Endodermal cell (in vitro differentiated cells): ENCODE measurements around the gene ANKRD33B. TPM values are rescaled to one million over a fixed set of nuclear protein-coding genes. Genes with fewer than 3 reads are reported as not detected.

Experiments used
- DNase-seq: peaks from one replicate; pipeline ENCODE4 v3.0.0-alpha.2; 2017
- H3K27ac ChIP-seq: 2 replicates; pipeline ENCODE4 v1.5.1; 2013; ENCODE audit warnings: mild to moderate bottlenecking, low read depth, low read length, moderate library complexity
- H3K27me3 ChIP-seq: 2 replicates; pipeline ENCODE4 v1.6.1; 2013; ENCODE audit warnings: mild to moderate bottlenecking, low read length, moderate library complexity; ENCODE audit not compliant: insufficient read depth, control insufficient read depth, poor library complexity, severe bottlenecking
- H3K36me3 ChIP-seq: 2 replicates; pipeline ENCODE4 v1.7.0; 2013; ENCODE audit warnings: mild to moderate bottlenecking, low read length, moderate library complexity; ENCODE audit not compliant: control insufficient read depth, insufficient read depth
- H3K4me1 ChIP-seq: one replicate; pipeline ENCODE4 v1.7.0; 2013; ENCODE audit warnings: low read length; ENCODE audit not compliant: control insufficient read depth, insufficient read depth
- H3K4me3 ChIP-seq: 2 replicates; pipeline ENCODE4 v1.5.1; 2013; ENCODE audit warnings: mild to moderate bottlenecking, low read length, moderate library complexity
- H3K9ac ChIP-seq: 2 replicates; pipeline ENCODE4 v1.6.1; 2013; ENCODE audit warnings: mild to moderate bottlenecking, low read length, moderate library complexity; ENCODE audit not compliant: poor library complexity, severe bottlenecking; ENCODE audit errors: extremely low read depth
- H3K9me3 ChIP-seq: 2 replicates; pipeline ENCODE4 v1.6.1; 2013; ENCODE audit warnings: mild to moderate bottlenecking, low read length, moderate library complexity; ENCODE audit not compliant: control insufficient read depth
- H3K27ac Mint-ChIP-seq: 2 replicates; pipeline ENCODE4 v1.8.0; 2020; ENCODE audit warnings: mixed read lengths
- H3K27me3 Mint-ChIP-seq: 2 replicates; pipeline ENCODE4 v1.8.0; 2021; ENCODE audit warnings: mild to moderate bottlenecking, mixed read lengths; ENCODE audit not compliant: insufficient read depth
- H3K36me3 Mint-ChIP-seq: 2 replicates; pipeline ENCODE4 v1.8.0; 2020; ENCODE audit warnings: low read depth, mixed read lengths
- H3K4me1 Mint-ChIP-seq: 2 replicates; pipeline ENCODE4 v1.8.0; 2020; ENCODE audit warnings: mixed read lengths
- H3K4me3 Mint-ChIP-seq: 2 replicates; pipeline ENCODE4 v1.8.0; 2020; ENCODE audit warnings: mild to moderate bottlenecking, moderate library complexity, mixed read lengths
- H3K9me3 Mint-ChIP-seq: 2 replicates; pipeline ENCODE4 v1.8.0; 2020; ENCODE audit warnings: mild to moderate bottlenecking, mixed read lengths
- WGBS, 2 experiments: methylation state at CpG; one replicate each; pipeline versions ENCODE4 v1.1.5 to v1.1.7; 2013; ENCODE audit warnings: missing lambda C conversion rate in 2 of 2, mixed read lengths in 1 of 2; ENCODE audit not compliant: insufficient coverage in 1 of 2, insufficient read length in 1 of 2; 5-methylcytosine and 5-hydroxymethylcytosine counted together
- total RNA-seq, 2 donors: library from RNA; stranded (reverse); fragmentation: NEBNext Ultra II Directional in 1 of 2; extraction: Animal tissue kit (Norgen Biotek cat#: 25700) in 1 of 2; gene quantifications; 2 replicates in 1 of 2; 3 replicates in 1 of 2; pipeline ENCODE4 v1.2.1, GENCODE V29; 2021
- TF ChIP-seq, protein P1 (sequence below): fragments of 200-600 bp; sonication (generic); conservative IDR thresholded peaks from 2 replicates; pipeline ENCODE4 v1.5.0; 2021; ENCODE audit warnings: antibody characterized with exemption, mild to moderate bottlenecking

The ANKRD33B gene
- total RNA-seq, 2 donors from 2014 or later, result 21.9 to 37.2 TPM

DNA sequence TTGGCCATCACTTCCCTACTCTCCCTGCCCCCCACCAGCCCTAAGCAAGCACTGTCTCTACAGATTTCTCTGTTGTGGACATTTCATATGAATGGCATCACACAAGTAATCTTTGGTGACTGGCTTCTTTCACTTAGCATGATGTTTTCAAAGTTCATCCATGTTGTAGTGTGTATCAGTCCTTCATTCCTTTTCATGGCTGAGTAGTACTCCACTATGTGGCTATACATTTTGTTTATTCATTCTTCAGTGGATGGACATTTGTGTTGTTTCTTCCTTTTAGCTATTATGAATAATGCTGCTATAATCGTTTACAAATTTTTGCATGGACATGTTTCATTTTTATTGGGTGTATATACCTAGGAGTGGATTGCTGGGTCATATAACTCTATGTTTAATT, 113.1 kb downstream of the ANKRD33B start:
- Histone ChIP-seq H3K27me3 (no peaks in the 10 kb centered on the region), H3K27ac (no peak overlapping the region), H3K9ac (no peak overlapping the region), H3K36me3 (peaks cover 50% of the 10 kb centered on the region), H3K4me3 (no peak overlapping the region), H3K4me1 (no peaks in the 10 kb centered on the region), H3K9me3 (peaks cover 7% of the 10 kb centered on the region)
- peaks cover 32% of the 10 kb centered on the region for H3K36me3 Mint-ChIP-seq
- 87% methylated on average over 1 of the region's 1 CpG; no CpG with 5 or more reads in 1 of the 2 experiments for WGBS, 2 experiments
- no peak overlapping the region for H3K27ac Mint-ChIP-seq
- DNase-seq, result no peak
- no peaks in the 10 kb centered on the region for H3K4me1 Mint-ChIP-seq
- no peak overlapping the region for H3K4me3 Mint-ChIP-seq
- TF ChIP-seq, protein P1, sequence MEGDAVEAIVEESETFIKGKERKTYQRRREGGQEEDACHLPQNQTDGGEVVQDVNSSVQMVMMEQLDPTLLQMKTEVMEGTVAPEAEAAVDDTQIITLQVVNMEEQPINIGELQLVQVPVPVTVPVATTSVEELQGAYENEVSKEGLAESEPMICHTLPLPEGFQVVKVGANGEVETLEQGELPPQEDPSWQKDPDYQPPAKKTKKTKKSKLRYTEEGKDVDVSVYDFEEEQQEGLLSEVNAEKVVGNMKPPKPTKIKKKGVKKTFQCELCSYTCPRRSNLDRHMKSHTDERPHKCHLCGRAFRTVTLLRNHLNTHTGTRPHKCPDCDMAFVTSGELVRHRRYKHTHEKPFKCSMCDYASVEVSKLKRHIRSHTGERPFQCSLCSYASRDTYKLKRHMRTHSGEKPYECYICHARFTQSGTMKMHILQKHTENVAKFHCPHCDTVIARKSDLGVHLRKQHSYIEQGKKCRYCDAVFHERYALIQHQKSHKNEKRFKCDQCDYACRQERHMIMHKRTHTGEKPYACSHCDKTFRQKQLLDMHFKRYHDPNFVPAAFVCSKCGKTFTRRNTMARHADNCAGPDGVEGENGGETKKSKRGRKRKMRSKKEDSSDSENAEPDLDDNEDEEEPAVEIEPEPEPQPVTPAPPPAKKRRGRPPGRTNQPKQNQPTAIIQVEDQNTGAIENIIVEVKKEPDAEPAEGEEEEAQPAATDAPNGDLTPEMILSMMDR, result no peak
- H3K9me3 Mint-ChIP-seq, result peaks cover 6% of the 10 kb centered on the region
- H3K27me3 Mint-ChIP-seq, result peaks cover 3% of the 10 kb centered on the region

DNA sequence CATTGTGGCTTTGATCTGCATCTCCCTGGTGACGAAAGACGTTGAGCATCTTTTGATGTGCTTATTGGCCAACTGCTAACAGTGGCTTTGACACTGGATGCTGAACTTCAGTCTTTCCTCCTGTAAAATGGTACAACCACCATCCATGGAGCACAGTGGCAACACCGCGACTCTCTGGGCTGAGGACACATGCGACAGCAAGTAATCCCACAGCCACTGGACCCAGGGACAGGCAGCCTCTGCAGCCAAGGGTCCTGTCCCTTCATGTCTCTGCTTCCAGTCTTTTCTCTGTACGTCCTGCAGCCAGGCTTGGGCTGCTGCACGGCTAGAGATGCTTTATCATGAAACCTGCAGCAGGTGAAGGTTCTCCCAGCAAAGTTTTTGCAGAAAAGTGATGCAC, 113.7 kb downstream of the ANKRD33B start:
- Mint-ChIP-seq H3K9me3 (peaks cover 6% of the 10 kb centered on the region), H3K27me3 (peaks cover 3% of the 10 kb centered on the region), H3K4me1 (no peaks in the 10 kb centered on the region), H3K4me3 (no peak overlapping the region), H3K27ac (no peak overlapping the region), H3K36me3 (peaks cover 32% of the 10 kb centered on the region)
- peaks cover 51% of the 10 kb centered on the region for H3K36me3 ChIP-seq
- no peaks in the 10 kb centered on the region for H3K4me1 ChIP-seq
- H3K9ac ChIP-seq, result no peak overlapping the region
- no peak overlapping the region for H3K27ac ChIP-seq
- WGBS, 2 experiments, result 92 to 100% methylated on average over 6 to 7 of the region's 7 CpGs
- TF ChIP-seq, protein P1, result no peak
- DNase-seq, result no peak
- no peak overlapping the region for H3K4me3 ChIP-seq
- H3K27me3 ChIP-seq, result no peaks in the 10 kb centered on the region
- H3K9me3 ChIP-seq, result peaks cover 7% of the 10 kb centered on the region

GRCh38 chr5:10678244-10678643, 114.4 kb downstream of the ANKRD33B start:
- H3K4me1 ChIP-seq, result no peaks in the 10 kb centered on the region
- no peak overlapping the region for H3K4me3 ChIP-seq
- H3K36me3 Mint-ChIP-seq, result peaks cover 34% of the 10 kb centered on the region
- no peak overlapping the region for H3K27ac Mint-ChIP-seq
- H3K4me1 Mint-ChIP-seq, result no peaks in the 10 kb centered on the region
- WGBS, 2 experiments, result 76 to 94% methylated on average over 2 of the region's 2 CpGs
- peaks cover 7% of the 10 kb centered on the region for H3K9me3 ChIP-seq
- H3K4me3 Mint-ChIP-seq, result no peak overlapping the region
- DNase-seq, result no peak
- TF ChIP-seq, protein P1, result no peak
- peaks cover 3% of the 10 kb centered on the region for H3K27me3 Mint-ChIP-seq
- peaks cover 6% of the 10 kb centered on the region for H3K9me3 Mint-ChIP-seq
- H3K9ac ChIP-seq, result no peak overlapping the region
- H3K27me3 ChIP-seq, result no peaks in the 10 kb centered on the region
- no peak overlapping the region for H3K27ac ChIP-seq
- peaks cover 51% of the 10 kb centered on the region for H3K36me3 ChIP-seq
